GM18873 (cell line): ENCODE data around the gene AMMECR1.
"Not testable (repeated sequence)": the region's sequence is repeated elsewhere in the genome, so short reads cannot be mapped to it uniquely, and the experiment has no call there.

Experiments
- ATAC-seq: cut with Tn5 transposase; IDR thresholded peaks from one replicate; pipeline ENCODE4 v1.9.1; 2021; ENCODE audit warnings: mild to moderate bottlenecking, moderate library complexity, moderate number of reproducible peaks; ENCODE audit not compliant: unreplicated experiment, low FRiP score

The AMMECR1 gene

GRCh38 chrX:110175146-110175545, 142.7 kb downstream of the AMMECR1 start:
- ATAC-seq = no peak

GRCh38 chrX:110173192-110174175, 144.4 kb downstream of the AMMECR1 start:
- no peak for ATAC-seq

GRCh38 chrX:110172215-110172614, 145.7 kb downstream of the AMMECR1 start:
- ATAC-seq = peak; percentile 96

- ATAC-seq = no peak
These were observed 146.4 kb downstream of the AMMECR1 start for GRCh38 chrX:110171442-110171841.

GRCh38 chrX:110170029-110170428, 147.9 kb downstream of the AMMECR1 start:
- ATAC-seq = no peak

GRCh38 chrX:110168585-110168984, 149.3 kb downstream of the AMMECR1 start:
- ATAC-seq = no peak

GRCh38 chrX:110167952-110168451, 149.9 kb downstream of the AMMECR1 start:
- no peak for ATAC-seq

GRCh38 chrX:110163488-110163887, 154.4 kb downstream of the AMMECR1 start:
- ATAC-seq = no peak

- no peak for ATAC-seq
These were observed 155.0 kb downstream of the AMMECR1 start for GRCh38 chrX:110162867-110163266.

- ATAC-seq = no peak
These were observed 155.8 kb downstream of the AMMECR1 start for GRCh38 chrX:110162131-110162530.

GRCh38 chrX:110161361-110161686, 156.6 kb downstream of the AMMECR1 start:
- no peak for ATAC-seq

- ATAC-seq = no peak
These were observed 158.0 kb downstream of the AMMECR1 start for GRCh38 chrX:110159865-110160264.

GRCh38 chrX:110159235-110159634, 158.7 kb downstream of the AMMECR1 start:
- no peak for ATAC-seq

- ATAC-seq = no peak
These were observed 160.4 kb downstream of the AMMECR1 start for GRCh38 chrX:110157444-110157843.

- ATAC-seq = no peak
These were observed 161.6 kb downstream of the AMMECR1 start for GRCh38 chrX:110156167-110156754.

GRCh38 chrX:110155759-110156158, 162.1 kb downstream of the AMMECR1 start:
- no peak for ATAC-seq

- ATAC-seq = not testable (repeated sequence)
These were observed 163.6 kb downstream of the AMMECR1 start for GRCh38 chrX:110154328-110154727.

GRCh38 chrX:110153896-110154295, 164.0 kb downstream of the AMMECR1 start:
- ATAC-seq = no peak

GRCh38 chrX:110153244-110153643, 164.6 kb downstream of the AMMECR1 start:
- no peak for ATAC-seq

- peak; percentile 61 for ATAC-seq
These were observed 171.4 kb downstream of the AMMECR1 start for GRCh38 chrX:110146521-110146920.

- ATAC-seq = no peak
These were observed 172.0 kb downstream of the AMMECR1 start for GRCh38 chrX:110145854-110146253.

- no peak for ATAC-seq
These were observed 172.6 kb downstream of the AMMECR1 start for GRCh38 chrX:110145311-110145710.
